Measurements from ENCODE around the gene RHOH.
"Not testable (repeated sequence)": the region's sequence is repeated elsewhere in the genome, so short reads cannot be mapped to it uniquely, and the experiment has no call there.

The RHOH gene

GRCh38 chr4:40196724-40197281, at the start of gene RHOH:
RHOH (plus strand) TSS chr4:40197031; CDS start chr4:40243387, 46,356 bp downstream.
- TF ChIP-seq CTCF (IDR thresholded peaks at IDR 0.05): no peak
- no peak for DNase-seq (ENCODE audit: low spot score)
- Histone ChIP-seq H3K4me3 (no peak within 1 kb of the TSS), H3K27ac (no peak within 1 kb of the TSS)

- not testable (repeated sequence) for H3K4me3 ChIP-seq; DNase-seq (ENCODE audit: low spot score); H3K27ac ChIP-seq
Measured at GRCh38 chr4:40147490-40147889, 49.3 kb upstream of the RHOH start.

GRCh38 chr4:40149960-40150385, 46.9 kb upstream of the RHOH start:
- DNase-seq (ENCODE audit: low spot score): no peak
- H3K27ac ChIP-seq: no peak overlapping the region
- no peak overlapping the region for H3K4me3 ChIP-seq
- peak; percentile 67 for TF ChIP-seq CTCF (IDR thresholded peaks at IDR 0.05)

GRCh38 chr4:40150932-40151331, 45.9 kb upstream of the RHOH start:
- H3K27ac ChIP-seq: no peak overlapping the region
- no peak for DNase-seq (ENCODE audit: low spot score)
- no peak for TF ChIP-seq CTCF (IDR thresholded peaks at IDR 0.05)
- H3K4me3 ChIP-seq: no peak overlapping the region

GRCh38 chr4:40152637-40153036, 44.2 kb upstream of the RHOH start:
- no peak overlapping the region for H3K4me3 ChIP-seq
- TF ChIP-seq CTCF (IDR thresholded peaks at IDR 0.05): no peak
- no peak for DNase-seq (ENCODE audit: low spot score)
- no peak overlapping the region for H3K27ac ChIP-seq

GRCh38 chr4:40157436-40157835, 39.4 kb upstream of the RHOH start:
- Histone ChIP-seq H3K27ac (no peak overlapping the region), H3K4me3 (no peak overlapping the region)
- no peak for DNase-seq (ENCODE audit: low spot score)
- TF ChIP-seq CTCF (IDR thresholded peaks at IDR 0.05): no peak

GRCh38 chr4:40160258-40160657, 36.6 kb upstream of the RHOH start:
- no peak overlapping the region for H3K4me3 ChIP-seq
- no peak for TF ChIP-seq CTCF (IDR thresholded peaks at IDR 0.05)
- DNase-seq (ENCODE audit: low spot score): no peak
- H3K27ac ChIP-seq: no peak overlapping the region

- no peak for TF ChIP-seq CTCF (IDR thresholded peaks at IDR 0.05)
Measured at GRCh38 chr4:40164459-40164858, 32.4 kb upstream of the RHOH start.

More at GRCh38 chr4:40164459-40164858, 32.4 kb upstream of the RHOH start:
- DNase-seq (ENCODE audit: low spot score): no peak
- Histone ChIP-seq H3K27ac (no peak overlapping the region), H3K4me3 (no peak overlapping the region)

Measured in coronary artery (tissue), 2 donors.